ENCODE measurements around the gene CCDC195. TPM values are rescaled to one million over a fixed set of nuclear protein-coding genes. Genes with fewer than 3 reads are reported as not detected.
A peak's percentile ranks its signal among the peaks of the same experiment; 100 is the strongest.

Gene CCDC195
- total RNA-seq, 1 donor: not detected

GRCh38 chr2:224659714-224660113 lies 56.5 kb downstream of the CCDC195 start:
- DNase-seq (ENCODE audit: low read depth): no peak
- TF ChIP-seq CTCF (IDR thresholded peaks at IDR 0.05; ENCODE audit: insufficient read depth, low read depth, low read length): no peak
- no peak overlapping the region for H3K4me3 ChIP-seq (ENCODE audit: low read depth, low read length)

DNA sequence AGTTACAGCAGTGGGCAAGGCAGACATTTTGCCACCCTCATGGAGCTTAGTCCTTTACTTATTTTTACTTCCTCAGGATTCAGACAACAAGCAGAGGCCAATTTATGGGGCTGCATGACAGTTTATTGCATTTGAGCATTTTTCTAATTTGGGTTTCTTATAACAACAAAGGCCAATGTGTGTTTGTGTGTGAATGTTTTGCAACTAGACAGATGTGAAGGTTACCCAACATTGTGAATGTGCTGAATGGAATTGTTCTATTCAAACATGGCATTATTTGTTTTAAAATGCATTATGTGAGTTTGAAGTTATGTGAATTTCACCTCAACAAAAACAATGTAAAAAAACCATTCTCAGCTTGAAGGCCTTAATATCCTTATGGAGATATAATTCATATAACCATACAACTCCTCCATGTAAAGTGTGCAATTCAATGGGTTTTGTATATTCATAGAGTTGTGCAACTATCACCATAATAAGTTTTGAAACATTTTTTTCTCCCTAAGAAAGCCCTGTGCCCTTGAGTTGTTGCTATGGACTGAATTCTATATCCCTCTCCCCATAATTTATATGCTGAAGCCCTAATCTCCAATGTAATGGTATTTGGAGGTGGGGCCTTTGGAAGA lies 57.3 kb downstream of the CCDC195 start:
- TF ChIP-seq CTCF (IDR thresholded peaks at IDR 0.05; ENCODE audit: insufficient read depth, low read depth, low read length): no peak
- DNase-seq (ENCODE audit: low read depth): peak; percentile 55
- H3K4me3 ChIP-seq (ENCODE audit: low read depth, low read length): no peak overlapping the region

- no peak for TF ChIP-seq CTCF (IDR thresholded peaks at IDR 0.05; ENCODE audit: insufficient read depth, low read depth, low read length)
- no peak for DNase-seq (ENCODE audit: low read depth)
- H3K4me3 ChIP-seq (ENCODE audit: low read depth, low read length): no peak overlapping the region
These were observed 58.8 kb downstream of the CCDC195 start for GRCh38 chr2:224657349-224657748.

DNA sequence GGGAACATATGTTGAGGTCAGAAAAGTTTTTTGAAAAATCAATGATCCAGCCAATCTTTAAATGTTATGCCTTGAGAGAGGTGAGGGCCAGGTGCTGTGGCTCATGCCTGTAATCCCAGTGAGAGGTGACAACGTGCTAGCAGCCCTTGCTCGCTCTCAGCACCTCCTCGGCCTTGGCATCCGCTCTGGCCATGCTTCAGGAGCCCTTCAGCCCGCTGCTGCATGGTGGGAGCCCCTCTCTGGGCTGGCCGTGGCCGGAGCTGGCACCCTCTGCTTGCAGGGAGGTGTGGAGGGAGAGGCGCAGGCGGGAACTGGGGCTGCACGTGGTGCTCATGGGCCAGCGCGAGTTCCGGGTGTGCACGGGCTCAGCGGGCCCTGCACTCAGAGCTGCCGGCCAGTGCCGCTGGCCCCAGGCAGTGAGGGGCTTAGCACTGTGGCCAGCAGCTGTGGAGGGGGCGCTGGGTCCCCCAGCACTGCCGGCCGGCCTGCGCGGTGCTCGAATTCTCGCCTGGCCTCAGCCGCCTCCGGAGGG lies 61.1 kb downstream of the CCDC195 start:
- DNase-seq (ENCODE audit: low read depth): no peak
- no peak overlapping the region for H3K4me3 ChIP-seq (ENCODE audit: low read depth, low read length)
- no peak for TF ChIP-seq CTCF (IDR thresholded peaks at IDR 0.05; ENCODE audit: insufficient read depth, low read depth, low read length)

Other genes with a start within 250 kb of the CCDC195 start
- 61.2 and 82.5 TPM in 2 replicates for gene CUL3, start 131.0 kb downstream of the CCDC195 start, total RNA-seq

Data from fibroblast of villous mesenchyme (primary cell).